ENCODE measurements around the gene TBC1D25.

TBC1D25 gene

GRCh38 chrX:48569958-48570357, 30.4 kb downstream of the TBC1D25 start:
- DNase-seq: no peak

DNA sequence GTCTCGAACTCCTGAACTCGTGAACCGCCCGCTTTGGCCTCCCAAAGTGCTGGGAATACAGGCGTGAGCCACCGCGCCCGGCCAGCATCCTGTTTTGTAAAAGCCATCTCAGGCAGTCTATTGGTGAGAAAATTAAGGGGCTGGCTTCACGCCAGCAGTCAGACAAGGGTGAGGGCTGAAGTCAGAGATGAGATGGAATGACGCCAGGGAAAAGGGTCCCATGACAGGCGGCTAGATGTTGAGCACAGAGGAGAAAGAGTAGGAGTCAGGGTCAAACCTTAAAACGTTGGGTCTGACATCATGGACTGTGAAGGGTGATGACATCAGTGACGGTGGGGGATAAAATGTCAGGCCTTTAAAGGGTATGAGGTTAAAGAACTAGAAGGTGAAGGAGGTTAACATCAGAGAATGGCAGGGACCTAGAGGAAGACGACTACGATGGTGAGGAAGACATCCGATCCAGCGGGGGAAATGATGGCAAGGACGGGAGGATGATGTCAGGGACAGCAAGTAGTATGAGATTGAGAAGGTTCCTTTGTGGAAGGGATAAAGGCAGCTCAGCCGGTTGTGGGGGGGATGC, 34.3 kb downstream of the TBC1D25 start:
- DNase-seq: peak; percentile 17

DNA sequence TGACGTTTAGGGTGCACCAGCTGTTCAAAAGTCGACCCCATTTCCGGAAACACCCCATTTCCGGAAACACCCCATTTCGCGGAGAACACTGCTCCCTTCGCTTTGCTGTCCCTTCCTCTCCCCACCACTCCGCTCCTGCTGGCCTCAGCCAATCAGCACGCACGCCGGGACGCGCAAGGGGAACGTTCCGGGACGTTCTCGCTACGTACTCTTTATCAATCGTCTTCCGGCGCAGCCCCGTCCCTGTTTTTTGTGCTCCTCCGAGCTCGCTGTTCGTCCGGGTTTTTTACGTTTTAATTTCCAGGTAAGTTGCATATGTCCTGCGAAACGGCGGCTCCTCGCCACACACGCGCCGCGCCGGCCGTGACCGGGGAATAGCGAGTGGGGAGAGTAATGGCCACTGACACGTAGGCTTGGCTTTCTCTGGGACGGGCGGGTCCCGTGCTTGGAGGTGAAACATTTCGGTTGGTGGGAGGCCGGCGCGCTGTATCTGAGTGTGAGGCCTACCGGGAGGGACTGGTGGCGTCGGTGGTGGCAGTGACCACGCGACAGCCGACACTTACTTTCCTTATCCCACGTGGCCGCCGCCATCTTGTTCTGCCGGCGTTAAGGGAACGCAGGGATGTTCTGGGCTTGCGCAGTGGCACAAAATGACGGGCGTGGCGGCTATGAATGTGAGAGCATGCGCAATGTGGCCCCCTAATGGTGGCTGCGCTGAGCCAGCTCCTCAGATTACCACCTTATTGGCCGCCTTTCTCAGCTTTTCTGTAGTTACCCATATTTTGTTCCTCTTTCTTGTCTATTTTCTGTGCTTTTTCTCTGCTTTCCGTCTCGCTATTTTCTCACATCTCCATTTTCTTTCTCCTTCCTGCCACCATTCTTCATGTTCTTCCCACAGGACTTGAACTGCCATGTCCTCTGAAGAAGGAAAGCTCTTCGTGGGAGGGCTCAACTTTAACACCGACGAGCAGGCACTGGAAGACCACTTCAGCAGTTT, 35.1 kb downstream of the TBC1D25 start, which contains the start of gene RBM3:
RBM3 (plus strand) TSS at position 215 of the 997 bp plus-strand sequence; CDS start at position 912, 697 bp downstream.
- DNase-seq: peak; percentile 80

DNA sequence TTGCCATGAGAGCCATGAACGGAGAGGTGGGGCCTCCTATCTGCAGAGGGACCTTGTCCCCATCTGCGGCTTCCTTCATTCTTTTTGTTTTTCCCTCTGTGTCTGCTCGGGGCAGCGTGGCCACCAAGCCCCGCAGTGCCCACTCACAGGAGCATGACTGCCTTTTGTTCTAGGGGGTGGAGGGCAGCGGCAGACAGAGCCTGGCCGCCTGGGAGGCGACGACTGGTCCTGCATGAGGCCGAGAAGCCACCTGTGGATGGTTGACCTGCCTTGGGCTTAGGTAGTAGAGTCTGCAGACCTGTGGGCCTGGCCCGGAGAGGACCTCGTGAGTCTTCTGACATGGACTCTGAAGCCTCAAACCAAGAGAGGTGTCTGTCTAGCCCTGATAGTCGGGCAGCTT, 36.1 kb downstream of the TBC1D25 start:
- no peak for DNase-seq

DNA sequence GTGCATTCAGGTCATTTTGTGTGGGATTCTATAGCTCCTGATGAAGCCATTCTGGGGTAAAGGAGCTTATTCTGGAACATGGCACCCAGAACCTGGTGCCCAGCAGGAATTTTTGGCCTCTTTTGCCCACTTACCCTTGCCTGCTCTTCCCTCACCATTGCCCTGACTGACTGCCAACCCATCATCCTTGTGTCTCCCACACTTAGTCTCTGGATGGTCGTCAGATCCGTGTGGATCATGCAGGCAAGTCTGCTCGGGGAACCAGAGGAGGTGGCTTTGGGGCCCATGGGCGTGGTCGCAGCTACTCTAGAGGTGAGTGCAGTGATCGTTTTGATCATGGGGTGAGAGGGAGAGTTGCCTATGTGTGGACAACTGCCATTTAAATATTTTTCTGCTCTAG, 36.6 kb downstream of the TBC1D25 start:
- no peak for DNase-seq

GRCh38 chrX:48578661-48579128, 39.2 kb downstream of the TBC1D25 start:
- no peak for DNase-seq

GRCh38 chrX:48579259-48579658, 39.7 kb downstream of the TBC1D25 start:
- DNase-seq: no peak

- no peak for DNase-seq
Observed at GRCh38 chrX:48580662-48581061, 41.1 kb downstream of the TBC1D25 start.

GRCh38 chrX:48584698-48585097, 45.2 kb downstream of the TBC1D25 start:
- DNase-seq: no peak

GRCh38 chrX:48589482-48590162, 50.1 kb downstream of the TBC1D25 start:
- peak; percentile 6 for DNase-seq

- DNase-seq: no peak
Observed at GRCh38 chrX:48590203-48591103, 50.9 kb downstream of the TBC1D25 start.

GRCh38 chrX:48591255-48591791, 51.8 kb downstream of the TBC1D25 start:
- DNase-seq: no peak

DNA sequence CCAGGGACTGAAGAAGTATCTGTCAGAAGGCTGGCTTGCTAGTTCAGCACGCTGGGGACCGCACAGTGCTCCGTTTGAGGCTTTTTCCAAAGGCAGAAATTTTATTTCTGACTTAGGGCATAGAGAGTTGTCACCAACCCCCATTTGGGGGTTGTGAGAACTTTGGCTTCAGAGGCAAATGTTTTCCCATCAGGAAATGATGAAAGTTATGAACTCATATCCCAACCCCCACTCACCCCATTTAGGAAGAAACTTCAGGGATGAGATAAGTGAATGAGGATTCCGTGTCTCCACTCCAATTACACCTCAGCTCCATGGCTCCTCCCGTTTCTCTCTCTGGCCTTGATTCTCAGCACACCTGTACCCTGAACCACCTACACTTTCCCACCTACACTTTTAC, 53.5 kb downstream of the TBC1D25 start:
- no peak for DNase-seq

DNA sequence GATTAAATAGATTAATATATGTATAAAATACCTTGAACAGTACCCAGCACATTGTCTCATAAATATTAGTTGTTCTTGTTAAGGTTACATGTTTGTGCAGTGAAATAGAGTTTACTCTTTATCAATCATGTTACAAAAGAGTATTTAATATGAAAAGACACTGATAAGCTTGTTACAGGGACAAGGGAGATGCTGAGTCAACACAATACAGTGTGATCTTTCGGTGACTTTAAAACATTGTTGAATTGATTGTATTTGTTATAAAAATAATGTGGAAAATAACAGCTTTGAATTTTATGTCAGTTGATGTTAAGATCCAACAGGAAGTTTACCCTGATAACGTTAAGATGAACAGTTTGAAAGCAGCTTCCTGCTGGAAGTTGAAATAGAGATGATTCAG, 56.4 kb downstream of the TBC1D25 start:
- no peak for DNase-seq

- peak; percentile 61 for DNase-seq
Observed at GRCh38 chrX:48597353-48598264, 58.1 kb downstream of the TBC1D25 start, which contains the start of gene WDR13. TSS of gene WDR13 (plus strand) at chrX:48597492. CDS start at chrX:48597997, 505 bp downstream.

- DNase-seq: no peak
Observed at GRCh38 chrX:48598614-48599013, 59.1 kb downstream of the TBC1D25 start.

- no peak for DNase-seq
Observed at GRCh38 chrX:48599341-48599740, 59.8 kb downstream of the TBC1D25 start.

DNA sequence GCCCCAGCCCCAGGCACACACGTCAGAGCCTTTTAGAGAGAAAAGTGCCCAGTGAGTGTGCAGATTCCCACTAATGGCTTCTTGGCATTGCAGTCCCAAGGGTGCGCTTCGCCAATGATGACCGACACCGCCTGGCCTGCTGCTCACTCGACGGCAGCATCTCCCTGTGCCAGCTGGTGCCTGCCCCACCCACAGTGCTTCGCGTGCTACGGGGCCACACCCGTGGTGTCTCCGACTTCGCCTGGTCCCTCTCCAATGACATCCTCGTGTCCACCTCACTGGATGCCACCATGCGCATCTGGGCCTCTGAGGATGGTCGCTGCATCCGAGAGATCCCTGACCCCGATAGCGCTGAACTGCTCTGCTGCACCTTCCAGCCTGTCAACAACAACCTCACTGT, 60.7 kb downstream of the TBC1D25 start:
- DNase-seq: no peak

DNA sequence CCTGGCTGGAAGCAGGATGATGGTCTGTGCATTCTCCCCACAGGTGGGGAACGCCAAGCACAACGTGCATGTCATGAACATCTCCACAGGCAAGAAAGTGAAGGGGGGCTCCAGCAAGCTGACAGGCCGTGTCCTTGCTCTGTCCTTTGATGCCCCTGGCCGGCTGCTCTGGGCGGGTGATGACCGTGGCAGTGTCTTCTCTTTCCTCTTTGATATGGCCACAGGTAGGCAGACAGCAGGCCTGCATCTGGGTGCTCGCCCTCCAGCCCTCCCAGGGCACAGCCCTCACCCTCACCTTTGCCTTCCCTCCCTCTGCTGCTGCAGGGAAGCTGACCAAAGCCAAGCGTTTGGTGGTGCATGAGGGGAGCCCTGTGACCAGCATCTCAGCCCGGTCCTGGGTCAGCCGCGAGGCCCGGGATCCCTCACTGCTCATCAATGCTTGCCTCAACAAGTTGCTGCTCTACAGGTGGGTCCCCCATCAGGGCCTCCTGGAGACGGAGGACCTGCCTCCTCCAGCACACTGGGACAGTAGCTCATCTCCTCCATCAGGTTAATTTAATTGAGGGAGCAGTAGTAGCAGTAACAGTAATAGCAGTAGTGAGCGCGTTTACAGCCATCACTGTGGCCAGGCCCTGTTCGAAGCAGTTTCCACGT, 62.4 kb downstream of the TBC1D25 start:
- DNase-seq: no peak

DNA sequence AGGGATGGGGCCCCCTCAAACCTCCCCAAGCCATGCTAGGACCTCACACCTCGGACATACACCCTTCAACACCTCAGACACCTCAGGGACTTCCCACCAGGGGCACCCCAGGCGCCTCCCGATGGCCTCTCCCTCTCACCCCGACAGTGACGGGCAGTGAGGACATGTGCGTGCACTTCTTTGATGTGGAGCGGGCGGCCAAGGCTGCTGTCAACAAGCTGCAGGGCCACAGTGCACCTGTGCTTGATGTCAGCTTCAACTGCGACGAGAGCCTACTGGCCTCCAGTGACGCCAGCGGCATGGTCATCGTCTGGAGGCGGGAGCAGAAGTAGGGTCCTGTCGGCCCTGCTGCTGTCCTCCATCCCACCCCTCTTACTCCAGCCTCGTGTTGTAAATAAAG, 65.2 kb downstream of the TBC1D25 start:
- no peak for DNase-seq

All from SHP77 treated with DMSO at 0.1 percent for 48 hours (cell line).